ENCODE data around the gene FBN3. TPM values are rescaled to one million over a fixed set of nuclear protein-coding genes. Genes with fewer than 3 reads are reported as not detected.

Gene FBN3
- total RNA-seq, 1 donor from 2014 or later: not detected

- Mint-ChIP-seq H3K27ac (no peak overlapping the region), H3K9me3 (peaks cover 11% of the 10 kb centered on the region), H3K27me3 (no peaks in the 10 kb centered on the region), H3K36me3 (ENCODE audit: low read depth) (no peaks in the 10 kb centered on the region), H3K4me3 (no peak overlapping the region), H3K4me1 (no peaks in the 10 kb centered on the region)
- intact Hi-C loops (cut with micrococcal nuclease): no loop called here
- DNase-seq (no peak), ATAC-seq (ENCODE audit: low read depth) (no peak)
- TF ChIP-seq, protein P1, sequence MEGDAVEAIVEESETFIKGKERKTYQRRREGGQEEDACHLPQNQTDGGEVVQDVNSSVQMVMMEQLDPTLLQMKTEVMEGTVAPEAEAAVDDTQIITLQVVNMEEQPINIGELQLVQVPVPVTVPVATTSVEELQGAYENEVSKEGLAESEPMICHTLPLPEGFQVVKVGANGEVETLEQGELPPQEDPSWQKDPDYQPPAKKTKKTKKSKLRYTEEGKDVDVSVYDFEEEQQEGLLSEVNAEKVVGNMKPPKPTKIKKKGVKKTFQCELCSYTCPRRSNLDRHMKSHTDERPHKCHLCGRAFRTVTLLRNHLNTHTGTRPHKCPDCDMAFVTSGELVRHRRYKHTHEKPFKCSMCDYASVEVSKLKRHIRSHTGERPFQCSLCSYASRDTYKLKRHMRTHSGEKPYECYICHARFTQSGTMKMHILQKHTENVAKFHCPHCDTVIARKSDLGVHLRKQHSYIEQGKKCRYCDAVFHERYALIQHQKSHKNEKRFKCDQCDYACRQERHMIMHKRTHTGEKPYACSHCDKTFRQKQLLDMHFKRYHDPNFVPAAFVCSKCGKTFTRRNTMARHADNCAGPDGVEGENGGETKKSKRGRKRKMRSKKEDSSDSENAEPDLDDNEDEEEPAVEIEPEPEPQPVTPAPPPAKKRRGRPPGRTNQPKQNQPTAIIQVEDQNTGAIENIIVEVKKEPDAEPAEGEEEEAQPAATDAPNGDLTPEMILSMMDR (IDR thresholded peaks at IDR 0.05): no peak
- CTCF ChIA-PET: no interaction called here
- POLR2A ChIA-PET: interaction anchor here (0.7 kb wide), 1 partner anchor 484 kb away, joined by 4 read pairs; no protein-coding TSS in a partner anchor
Measured at GRCh38 chr19:8089664-8090601, 59.5 kb downstream of the FBN3 start.

DNA sequence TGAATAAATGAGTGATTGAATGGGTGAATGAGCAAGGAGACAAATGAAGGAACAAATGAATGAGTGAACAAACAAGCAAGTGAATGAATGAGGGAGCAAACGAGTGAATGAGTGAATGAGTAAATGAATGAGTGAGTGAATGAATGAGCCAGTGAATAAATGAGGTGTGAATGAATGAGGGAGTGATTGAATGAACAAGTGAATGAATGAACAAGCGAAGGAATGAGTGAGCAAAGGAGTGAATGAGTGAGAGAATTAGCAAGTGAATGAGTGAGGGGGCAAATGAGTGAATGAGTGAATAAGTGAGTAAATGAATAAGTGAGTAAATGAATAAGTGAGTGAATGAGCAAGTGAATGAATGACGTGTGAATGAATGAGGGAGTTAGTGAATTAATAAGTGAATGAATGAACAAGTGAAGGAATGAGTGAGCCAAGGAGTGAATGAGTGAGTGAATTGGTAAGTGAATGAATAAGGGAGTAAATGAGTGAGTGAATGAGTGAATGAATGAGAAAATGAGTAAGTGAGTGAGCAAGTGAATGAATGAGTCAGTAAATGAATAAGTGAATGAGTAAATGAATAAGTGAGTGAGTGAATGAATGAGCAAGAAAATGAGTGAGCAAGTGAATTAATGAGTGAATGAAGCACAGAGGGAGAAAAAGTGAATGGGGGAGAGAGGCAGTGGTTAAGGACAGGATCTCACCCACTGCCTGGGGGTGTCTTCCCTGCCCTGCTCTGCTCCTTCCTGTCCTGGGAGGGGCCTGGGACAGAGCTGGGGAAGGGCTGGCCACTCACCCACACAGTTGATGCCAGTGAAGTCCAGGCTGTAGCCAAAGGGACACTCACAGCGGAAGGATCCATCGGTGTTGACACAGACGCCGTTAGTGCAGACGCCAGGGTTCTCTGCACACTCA, 60.4 kb downstream of the FBN3 start:
- Mint-ChIP-seq H3K27me3 (peaks cover 1% of the 10 kb centered on the region), H3K9me3 (peaks cover 4% of the 10 kb centered on the region), H3K27ac (no peak overlapping the region), H3K4me3 (no peak overlapping the region), H3K36me3 (ENCODE audit: low read depth) (no peaks in the 10 kb centered on the region), H3K4me1 (no peaks in the 10 kb centered on the region)
- CTCF ChIA-PET: no interaction called here
- TF ChIP-seq, protein P1 (IDR thresholded peaks at IDR 0.05): no peak
- POLR2A ChIA-PET: no interaction called here
- no peak for ATAC-seq (ENCODE audit: low read depth)
- intact Hi-C loops (cut with micrococcal nuclease): no loop called here
- DNase-seq: no peak

- no peaks in the 10 kb centered on the region for H3K36me3 Mint-ChIP-seq (ENCODE audit: low read depth)
- H3K4me3 Mint-ChIP-seq: no peak overlapping the region
- ChIA-PET CTCF (no interaction called here), POLR2A (no interaction called here)
- intact Hi-C loops (cut with micrococcal nuclease): no loop called here
- peaks cover 3% of the 10 kb centered on the region for H3K27me3 Mint-ChIP-seq
- peaks cover 2% of the 10 kb centered on the region for H3K9me3 Mint-ChIP-seq
- H3K27ac Mint-ChIP-seq: no peak overlapping the region
- ATAC-seq (ENCODE audit: low read depth) (no peak), DNase-seq (no peak)
- TF ChIP-seq, protein P1 (IDR thresholded peaks at IDR 0.05): no peak
- no peaks in the 10 kb centered on the region for H3K4me1 Mint-ChIP-seq
Measured at GRCh38 chr19:8087876-8088275, 61.5 kb downstream of the FBN3 start.

DNA sequence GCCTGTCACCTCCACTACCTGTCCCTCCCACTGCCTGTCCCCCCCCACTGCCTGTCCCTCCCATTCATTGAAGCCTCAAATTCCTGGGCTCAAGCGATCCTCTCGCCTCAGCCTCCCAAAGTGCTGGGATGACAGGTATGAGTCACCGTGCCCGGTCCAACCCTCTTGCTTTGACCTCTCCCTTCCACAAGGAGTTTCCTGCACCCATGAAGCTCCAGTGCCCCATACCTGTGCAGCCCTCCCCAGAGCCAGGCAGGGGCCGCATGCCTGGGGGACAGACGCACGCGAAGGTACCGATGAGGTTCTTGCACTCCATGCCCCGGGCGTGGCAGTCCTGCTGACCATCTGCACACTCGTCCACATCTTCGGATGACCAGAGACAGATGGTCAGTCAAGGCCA, 62.5 kb downstream of the FBN3 start:
- POLR2A ChIA-PET: no interaction called here
- ATAC-seq (ENCODE audit: low read depth): no peak
- CTCF ChIA-PET: no interaction called here
- TF ChIP-seq, protein P1 (IDR thresholded peaks at IDR 0.05): no peak
- H3K4me1 Mint-ChIP-seq: no peaks in the 10 kb centered on the region
- H3K27me3 Mint-ChIP-seq: peaks cover 3% of the 10 kb centered on the region
- no peak overlapping the region for H3K4me3 Mint-ChIP-seq
- intact Hi-C loops (cut with micrococcal nuclease): no loop called here
- H3K27ac Mint-ChIP-seq: no peak overlapping the region
- no peaks in the 10 kb centered on the region for H3K36me3 Mint-ChIP-seq (ENCODE audit: low read depth)
- H3K9me3 Mint-ChIP-seq: peaks cover 2% of the 10 kb centered on the region
- DNase-seq: no peak

All from activated B cell treated with CpG ODN at 0.5 μM for 24 hours (primary cell).